Stomach smooth muscle (tissue), 2 donors: Measurements from ENCODE around the gene OR2V1.

Source experiments
- H3K27ac ChIP-seq: one replicate; pipeline ENCODE4 v1.7.0; 2013; ENCODE audit warnings: mild to moderate bottlenecking, low read length, inconsistent platforms
- H3K27me3 ChIP-seq, 2 donors: one replicate each; pipeline ENCODE4 v1.7.0; 2013; ENCODE audit warnings: low read length in 2 of 2; ENCODE audit not compliant: insufficient read depth in 2 of 2, control insufficient read depth in 1 of 2
- H3K36me3 ChIP-seq, 2 donors: one replicate each; pipeline ENCODE4 v1.7.0; 2013; ENCODE audit warnings: low read length in 2 of 2; ENCODE audit not compliant: control insufficient read depth in 2 of 2, insufficient read depth in 2 of 2
- H3K4me1 ChIP-seq: one replicate; pipeline ENCODE4 v1.7.0; 2013; ENCODE audit warnings: low read length; ENCODE audit not compliant: control insufficient read depth, insufficient read depth
- H3K4me3 ChIP-seq, 2 donors: one replicate each; pipeline ENCODE4 v1.7.0; 2013; ENCODE audit warnings: low read length in 2 of 2
- H3K9ac ChIP-seq, 2 donors: one replicate each; pipeline ENCODE4 v1.7.0; 2013; ENCODE audit warnings: low read length in 2 of 2, mild to moderate bottlenecking in 1 of 2
- H3K9me3 ChIP-seq, 2 donors: one replicate each; pipeline ENCODE4 v1.7.0; 2013; ENCODE audit warnings: low read length in 2 of 2; ENCODE audit not compliant: control insufficient read depth in 2 of 2
- donor health status: healthy.
- donor health status: Pancreatic carcinoma.

The OR2V1 gene

DNA sequence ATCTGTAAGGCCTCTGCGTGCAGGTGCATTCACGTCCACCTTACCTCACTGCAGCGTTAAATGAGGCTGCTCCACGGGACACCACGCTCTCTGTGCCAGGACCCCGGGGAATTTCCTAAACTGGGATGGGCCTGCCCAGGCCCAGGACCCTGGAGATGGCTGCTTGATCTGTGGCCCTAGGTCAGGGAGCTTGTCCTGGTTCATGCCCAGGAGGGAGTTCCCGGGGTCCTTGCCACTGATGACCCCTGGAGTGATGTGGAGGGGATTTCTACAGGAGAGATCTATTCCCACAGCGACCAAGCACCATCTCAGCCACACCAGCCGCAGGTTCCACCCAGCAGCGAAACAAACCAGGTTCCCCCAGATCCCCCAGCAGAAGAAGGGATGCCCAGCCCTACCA, 3.5 kb downstream of the OR2V1 start:
- Histone ChIP-seq H3K4me3 (no peak overlapping the region), H3K9me3 (no peaks in the 10 kb centered on the region), H3K9ac (no peak overlapping the region), H3K27me3 (peaks cover 25 to 38% of the 10 kb centered on the region in 2 donors), H3K36me3 (no peaks in the 10 kb centered on the region), H3K27ac (no peak overlapping the region), H3K4me1 (peaks cover 2% of the 10 kb centered on the region)

DNA sequence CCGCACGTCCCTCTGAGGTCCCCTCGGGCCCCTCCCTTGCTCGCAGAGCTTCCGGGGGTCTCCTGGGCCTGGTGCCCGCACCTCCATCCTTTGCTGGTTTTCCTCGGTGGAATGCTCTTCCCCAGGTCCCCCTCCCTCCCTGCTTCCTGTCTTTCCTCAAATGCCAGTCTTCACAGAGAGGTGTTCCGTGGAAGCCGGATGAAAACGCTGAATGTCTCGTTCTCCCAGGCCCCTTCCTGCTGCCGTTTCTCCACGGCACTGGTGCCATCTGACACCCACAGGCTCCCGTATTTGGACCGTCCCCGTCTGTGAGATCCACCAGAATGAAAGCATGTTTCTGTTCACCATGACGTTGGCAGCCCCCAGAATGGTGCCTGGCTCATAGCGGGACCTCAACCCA, 4.1 kb downstream of the OR2V1 start:
- Histone ChIP-seq H3K9ac (no peak overlapping the region), H3K27me3 (peaks cover 25 to 42% of the 10 kb centered on the region in 2 donors), H3K9me3 (no peaks in the 10 kb centered on the region), H3K36me3 (no peaks in the 10 kb centered on the region), H3K27ac (no peak overlapping the region), H3K4me1 (peaks cover 2% of the 10 kb centered on the region), H3K4me3 (no peak overlapping the region)

DNA sequence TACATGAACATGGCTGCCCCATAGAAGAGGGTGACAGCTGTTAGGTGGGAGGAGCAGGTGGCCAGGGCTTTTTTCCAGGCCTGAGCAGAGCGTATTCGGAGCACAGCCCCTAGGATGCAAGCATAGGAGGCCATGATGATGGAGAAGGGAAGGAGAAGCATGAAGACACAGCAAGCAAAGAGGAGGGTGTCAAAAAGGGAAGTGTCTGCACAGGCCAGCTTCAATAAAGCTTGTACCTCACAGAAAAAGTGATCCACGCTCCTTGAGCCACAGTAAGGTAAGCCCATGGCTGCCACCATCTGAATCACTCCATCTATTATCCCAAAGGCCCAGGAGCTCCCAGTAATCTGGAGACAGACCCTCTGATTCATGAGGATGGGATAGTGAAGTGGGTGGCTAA, 6.4 kb downstream of the OR2V1 start:
- no peak overlapping the region for H3K27ac ChIP-seq
- no peak overlapping the region for H3K9ac ChIP-seq
- peaks cover 2% of the 10 kb centered on the region for H3K4me1 ChIP-seq
- H3K4me3 ChIP-seq: no peak overlapping the region
- no peaks in the 10 kb centered on the region for H3K36me3 ChIP-seq
- H3K27me3 ChIP-seq: peaks cover 23 to 42% of the 10 kb centered on the region in 2 donors
- no peaks in the 10 kb centered on the region for H3K9me3 ChIP-seq

DNA sequence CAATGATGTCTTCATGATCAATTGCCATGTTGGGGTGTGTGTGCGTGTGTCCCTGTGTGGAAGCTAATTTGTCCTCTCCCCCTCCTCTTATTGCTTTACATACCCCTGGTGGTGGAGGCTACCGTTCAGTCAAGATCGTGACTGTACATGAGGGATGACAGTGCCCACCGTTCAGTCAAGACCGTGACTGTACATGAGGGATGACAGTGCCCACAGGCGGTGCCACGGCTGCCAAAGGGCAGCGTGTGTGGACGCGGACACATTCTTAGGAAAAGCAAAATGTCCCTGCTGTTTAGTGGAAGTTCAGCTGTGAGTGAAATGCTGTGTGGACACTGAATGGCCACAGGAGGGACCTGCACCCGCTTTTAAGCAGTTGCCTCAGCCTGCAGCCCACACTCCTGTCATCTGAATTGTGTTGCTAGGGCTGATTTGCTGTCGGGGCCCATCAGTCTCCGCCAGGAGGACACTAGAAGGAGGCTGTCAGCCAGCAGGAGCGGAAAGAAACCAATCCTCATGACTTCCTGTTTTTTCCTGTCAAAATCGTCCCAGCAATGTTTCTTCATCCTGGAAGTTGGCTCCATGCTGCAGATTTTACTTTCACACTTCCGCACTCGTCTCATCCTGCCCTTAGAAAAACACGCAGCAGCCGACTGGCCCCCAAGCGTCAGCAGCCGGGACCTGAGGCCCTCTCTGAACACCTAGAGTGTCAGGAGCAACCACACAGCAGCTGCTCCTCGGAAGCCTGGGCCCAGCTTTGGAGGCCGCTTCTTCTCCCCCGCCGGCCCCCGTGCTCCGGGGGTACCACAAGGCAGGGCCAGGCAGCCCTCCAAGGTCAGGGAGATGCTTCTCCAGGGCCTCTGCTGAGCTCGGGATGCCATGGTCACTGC, 9.1 kb downstream of the OR2V1 start:
- Histone ChIP-seq H3K27ac (no peak overlapping the region), H3K27me3 (peaks cover 18 to 38% of the 10 kb centered on the region in 2 donors), H3K9ac (no peak overlapping the region), H3K4me3 (no peak overlapping the region), H3K9me3 (no peaks in the 10 kb centered on the region), H3K36me3 (no peaks in the 10 kb centered on the region), H3K4me1 (peaks cover 2% of the 10 kb centered on the region)

DNA sequence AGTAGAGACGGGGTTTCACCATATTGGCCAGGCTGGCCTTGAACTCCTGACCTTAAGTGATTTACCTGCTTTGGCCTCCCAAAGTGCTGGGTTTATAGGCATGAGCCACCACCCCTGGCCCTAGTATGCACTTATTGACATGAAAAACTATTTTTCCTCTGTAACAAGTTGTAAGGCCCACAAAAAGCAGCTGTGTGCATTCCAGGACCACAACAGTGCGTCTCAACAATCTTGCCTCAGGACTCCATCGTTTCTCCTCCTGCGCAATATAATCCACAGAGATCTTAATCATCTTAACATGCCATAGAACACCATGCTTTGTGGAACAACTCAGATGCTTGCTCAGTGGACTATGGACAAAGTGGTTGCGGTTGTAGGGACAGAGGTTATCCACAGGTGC, 10.2 kb downstream of the OR2V1 start:
- Histone ChIP-seq H3K4me1 (peaks cover 2% of the 10 kb centered on the region), H3K36me3 (no peaks in the 10 kb centered on the region), H3K4me3 (no peak overlapping the region), H3K27ac (no peak overlapping the region), H3K9ac (no peak overlapping the region), H3K9me3 (no peaks in the 10 kb centered on the region), H3K27me3 (peaks cover 28 to 42% of the 10 kb centered on the region in 2 donors)

DNA sequence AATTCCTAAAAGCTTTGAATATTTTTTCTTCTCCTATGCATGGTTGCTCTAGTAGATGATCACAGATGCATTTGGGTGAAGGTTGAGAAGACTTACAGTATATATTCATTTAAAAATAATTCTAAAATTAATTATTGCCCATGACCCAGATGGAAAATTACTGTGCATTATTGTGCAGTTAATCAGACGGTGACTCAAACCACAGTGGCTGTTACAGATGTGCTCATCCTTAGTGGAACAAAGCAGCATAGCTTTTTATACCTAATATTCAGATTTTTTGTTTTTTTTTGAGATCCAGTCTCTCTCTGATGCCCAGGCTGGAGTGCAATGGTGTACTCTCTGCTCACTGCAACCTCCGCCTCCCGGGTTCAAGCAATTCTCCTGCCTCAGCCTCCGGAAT, 10.7 kb downstream of the OR2V1 start:
- H3K36me3 ChIP-seq: no peaks in the 10 kb centered on the region
- H3K9me3 ChIP-seq: no peaks in the 10 kb centered on the region
- H3K4me3 ChIP-seq: no peak overlapping the region
- H3K4me1 ChIP-seq: peaks cover 2% of the 10 kb centered on the region
- H3K27me3 ChIP-seq: peaks cover 32 to 44% of the 10 kb centered on the region in 2 donors
- no peak overlapping the region for H3K27ac ChIP-seq
- H3K9ac ChIP-seq: no peak overlapping the region

DNA sequence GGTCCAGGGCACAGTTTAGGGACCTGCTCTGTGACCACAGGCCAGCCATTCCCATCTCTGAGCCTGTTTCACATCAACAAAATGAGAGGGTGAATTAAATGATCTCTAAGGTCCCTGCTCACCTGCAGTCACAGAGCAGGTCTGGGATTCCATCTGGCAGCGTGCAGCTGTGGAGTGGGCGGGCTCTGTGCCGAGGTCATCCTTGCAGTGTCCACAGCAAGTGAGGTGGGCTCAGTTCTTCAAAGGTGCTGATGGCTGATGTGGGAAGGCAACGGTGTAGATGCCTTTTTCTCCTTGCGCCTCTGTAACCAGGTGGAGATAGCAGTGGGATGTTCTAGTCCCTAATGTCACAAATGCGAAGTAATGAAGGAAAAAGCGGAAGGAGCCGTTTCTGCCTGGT, 11.9 kb downstream of the OR2V1 start:
- Histone ChIP-seq H3K27me3 (peaks cover 42 to 49% of the 10 kb centered on the region in 2 donors), H3K4me3 (no peak overlapping the region), H3K36me3 (no peaks in the 10 kb centered on the region), H3K4me1 (peaks cover 2% of the 10 kb centered on the region), H3K9ac (no peak overlapping the region), H3K9me3 (peaks cover 0 to under 1% of the 10 kb centered on the region in 2 donors), H3K27ac (no peak overlapping the region)

DNA sequence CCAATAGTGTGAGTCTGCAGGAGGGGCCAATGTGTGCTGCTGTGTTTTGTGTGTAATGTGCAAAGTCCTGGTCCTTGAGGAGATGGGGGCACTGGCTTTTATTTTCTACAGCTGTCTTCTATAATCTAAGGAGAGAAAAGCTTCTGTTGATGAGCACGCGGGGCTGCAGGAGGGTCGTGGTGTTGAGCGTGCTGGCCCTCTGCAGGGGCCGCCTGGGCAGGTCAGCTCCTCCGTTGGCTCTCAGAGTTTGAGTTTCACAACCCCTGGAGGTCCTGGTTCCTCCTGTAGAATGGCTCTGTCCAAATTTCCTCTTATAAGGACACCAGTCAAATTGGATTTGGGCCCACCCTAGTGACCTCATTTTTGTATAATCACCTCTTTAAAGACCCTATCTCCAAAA, 12.6 kb downstream of the OR2V1 start:
- H3K27ac ChIP-seq: no peak overlapping the region
- no peak overlapping the region for H3K9ac ChIP-seq
- no peaks in the 10 kb centered on the region for H3K36me3 ChIP-seq
- H3K9me3 ChIP-seq: peaks cover 3 to 4% of the 10 kb centered on the region in 2 donors
- H3K4me3 ChIP-seq: no peak overlapping the region
- peaks cover 46 to 52% of the 10 kb centered on the region in 2 donors for H3K27me3 ChIP-seq
- peaks cover 1% of the 10 kb centered on the region for H3K4me1 ChIP-seq

DNA sequence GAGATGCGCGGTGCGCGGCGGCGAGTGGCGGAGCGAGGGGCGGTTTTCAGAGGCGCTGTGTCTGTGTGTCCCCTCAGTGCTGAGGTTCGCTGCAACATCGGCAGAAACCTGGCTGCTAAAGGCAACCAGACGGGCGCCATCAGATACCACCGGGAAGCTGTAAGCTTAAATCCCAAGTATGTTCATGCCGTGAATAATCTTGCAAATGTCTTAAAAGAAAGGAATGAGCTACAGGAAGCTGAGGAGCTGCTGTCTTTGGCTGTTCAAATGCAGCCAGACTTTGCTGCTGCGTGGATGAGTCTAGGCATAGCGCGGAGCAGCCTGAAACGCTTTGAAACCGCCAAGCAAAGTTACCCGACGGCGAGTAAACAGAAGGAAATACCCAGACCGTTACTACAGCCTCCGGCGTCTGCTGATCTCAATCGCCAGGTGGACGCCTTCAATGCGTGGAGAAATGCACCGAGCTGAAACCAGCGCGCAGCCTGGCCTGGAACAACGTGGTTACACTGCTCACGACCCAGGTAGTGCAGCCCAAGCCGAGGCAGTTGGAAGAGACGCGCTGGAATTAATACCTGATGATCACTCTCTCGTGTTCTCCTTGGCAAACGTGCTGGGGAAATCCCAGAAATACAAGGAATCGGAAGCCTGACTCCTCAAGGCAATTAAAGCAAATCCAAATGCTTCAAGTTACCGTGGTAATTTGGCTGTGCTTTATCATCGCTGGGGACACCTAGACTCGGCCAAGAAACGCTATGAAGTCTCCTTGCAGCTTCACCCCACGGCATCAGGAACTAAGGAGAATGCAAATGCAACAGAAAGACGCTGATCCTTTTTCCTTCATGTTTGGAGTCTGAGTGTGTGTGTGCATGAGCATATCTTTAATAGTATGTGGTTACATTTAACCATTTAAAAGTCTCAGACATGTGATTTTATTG, 15.9 kb downstream of the OR2V1 start:
- Histone ChIP-seq H3K9ac (no peak overlapping the region), H3K4me3 (no peak overlapping the region), H3K27me3 (peaks cover 50 to 64% of the 10 kb centered on the region in 2 donors), H3K9me3 (peaks cover 3 to 4% of the 10 kb centered on the region in 2 donors), H3K4me1 (no peaks in the 10 kb centered on the region), H3K36me3 (no peaks in the 10 kb centered on the region), H3K27ac (no peak overlapping the region)

DNA sequence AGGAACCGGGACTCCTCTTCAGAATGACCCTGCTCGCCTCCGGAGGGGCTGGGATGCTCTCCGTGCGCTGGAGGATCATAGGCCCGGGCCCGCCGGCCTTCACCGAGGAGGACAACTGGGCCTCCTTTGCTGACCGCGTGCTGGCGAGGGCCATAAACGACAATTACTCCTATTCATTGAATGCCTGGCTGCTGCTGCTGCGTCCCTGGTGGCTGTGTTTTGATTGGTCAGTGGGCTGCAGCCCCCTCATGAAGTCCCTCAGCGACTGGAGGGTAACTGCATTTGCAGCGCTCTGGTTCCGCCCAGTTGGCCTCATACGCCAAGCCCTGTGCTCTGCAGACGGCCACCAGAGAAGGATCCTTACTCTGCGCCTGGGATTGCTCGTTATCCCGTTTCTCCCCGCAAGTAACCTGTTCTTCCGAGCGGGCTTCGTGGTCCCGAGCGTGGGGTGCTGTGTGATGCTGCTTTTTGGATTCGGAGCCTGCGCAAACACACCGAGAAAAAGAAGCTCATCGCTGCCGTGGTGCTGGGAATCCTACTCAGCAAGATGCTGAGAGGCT, 16.6 kb downstream of the OR2V1 start:
- peaks cover 53 to 71% of the 10 kb centered on the region in 2 donors for H3K27me3 ChIP-seq
- no peak overlapping the region for H3K27ac ChIP-seq
- no peak overlapping the region for H3K9ac ChIP-seq
- H3K4me3 ChIP-seq: no peak overlapping the region
- peaks cover 3 to 4% of the 10 kb centered on the region in 2 donors for H3K9me3 ChIP-seq
- no peaks in the 10 kb centered on the region for H3K4me1 ChIP-seq
- no peaks in the 10 kb centered on the region for H3K36me3 ChIP-seq
